Cardiac muscle cell (in vitro differentiated cells and primary cell): ENCODE results near the gene PPID. TPM values are rescaled to one million over a fixed set of nuclear protein-coding genes. Genes with fewer than 3 reads are reported as not detected.
"Not testable (repeated sequence)": the region's sequence is repeated elsewhere in the genome, so short reads cannot be mapped to it uniquely, and the experiment has no call there.

Source experiments
- DNase-seq, 2 donors: peaks; one replicate each; pipeline versions ENCODE4 v3.0.0 to v3.0.0-alpha.2; 2010 to 2017; ENCODE audit warnings: low read depth in 1 of 2, low spot score in 1 of 2
- H3K27ac ChIP-seq: fragments of 200-600 bp; sonication (generic); 2 replicates; pipeline ENCODE4 v1.5.1; 2016
- H3K27me3 ChIP-seq: fragments of 200-600 bp; sonication (generic); 2 replicates; pipeline ENCODE4 v1.6.0; 2016; ENCODE audit warnings: control low read depth
- H3K36me3 ChIP-seq: fragments of 200-600 bp; sonication (generic); 2 replicates; pipeline ENCODE4 v1.5.1; 2016; ENCODE audit warnings: control low read depth
- H3K4me1 ChIP-seq: fragments of 200-600 bp; sonication (generic); 2 replicates; pipeline ENCODE4 v1.8.1; 2017; ENCODE audit warnings: low read depth, mild to moderate bottlenecking, mixed run types
- H3K4me3 ChIP-seq: fragments of 200-600 bp; sonication (generic); 2 replicates; pipeline ENCODE4 v1.5.1; 2016; ENCODE audit warnings: mild to moderate bottlenecking
- H3K9me3 ChIP-seq: fragments of 200-600 bp; sonication (generic); 2 replicates; pipeline ENCODE4 v1.5.1; 2017; ENCODE audit warnings: low read depth, mild to moderate bottlenecking, control low read depth
- CTCF ChIP-seq: IDR thresholded peaks from 2 replicates; pipeline ENCODE4 v1.5.1; 2012; ENCODE audit warnings: low read depth, mild to moderate bottlenecking, low read length
- polyA plus RNA-seq: library from polyadenylated mRNA; unstranded; fragments of >200 nt; fragmentation: Nextera tagmentation; extraction: Ambion mirVana; gene quantifications from 2 replicates; pipeline ENCODE4 v1.2.1, GENCODE V29; 2016
- total RNA-seq: library from RNA; depleted of rRNA; stranded (reverse); fragments of >200 nt; gene quantifications from 2 replicates; pipeline ENCODE4 v1.2.3, GENCODE V29; 2016

Gene PPID
- total and polyA plus RNA-seq, 2 experiments from 2014 or later, result 30.7 to 73.9 TPM

- no peak for TF ChIP-seq CTCF
- Histone ChIP-seq H3K9me3 (no peaks in the 10 kb centered on the region), H3K4me3 (no peak overlapping the region), H3K27me3 (no peaks in the 10 kb centered on the region), H3K4me1 (peaks cover 28% of the 10 kb centered on the region), H3K36me3 (no peaks in the 10 kb centered on the region), H3K27ac (no peak overlapping the region)
- no peak for DNase-seq
These were observed 44.3 kb upstream of the PPID start for GRCh38 chr4:158767451-158767850.

- no peak for DNase-seq
- TF ChIP-seq CTCF, result no peak
These were observed 43.3 kb upstream of the PPID start for GRCh38 chr4:158766434-158767044.

GRCh38 chr4:158763462-158763861 lies 40.3 kb upstream of the PPID start:
- H3K4me3 ChIP-seq, result no peak overlapping the region
- no peak overlapping the region for H3K27ac ChIP-seq
- peaks cover 4% of the 10 kb centered on the region for H3K4me1 ChIP-seq
- DNase-seq, result no peak
- no peak for TF ChIP-seq CTCF
- no peaks in the 10 kb centered on the region for H3K27me3 ChIP-seq
- no peaks in the 10 kb centered on the region for H3K9me3 ChIP-seq
- no peaks in the 10 kb centered on the region for H3K36me3 ChIP-seq

More at GRCh38 chr4:158766434-158767044, 43.3 kb upstream of the PPID start:
- Histone ChIP-seq H3K4me3 (no peak overlapping the region), H3K27ac (no peak overlapping the region), H3K9me3 (no peaks in the 10 kb centered on the region), H3K36me3 (no peaks in the 10 kb centered on the region), H3K27me3 (no peaks in the 10 kb centered on the region), H3K4me1 (peaks cover 19% of the 10 kb centered on the region)

- Histone ChIP-seq H3K27me3 (no peaks in the 10 kb centered on the region), H3K4me1 (no peaks in the 10 kb centered on the region), H3K4me3 (no peak overlapping the region), H3K9me3 (no peaks in the 10 kb centered on the region), H3K27ac (no peak overlapping the region), H3K36me3 (no peaks in the 10 kb centered on the region)
- no peak for TF ChIP-seq CTCF
- no peak for DNase-seq
These were observed 39.4 kb upstream of the PPID start for GRCh38 chr4:158762553-158762952.

- H3K4me3 ChIP-seq, result no peak overlapping the region
- TF ChIP-seq CTCF, result no peak
- H3K36me3 ChIP-seq, result no peaks in the 10 kb centered on the region
- DNase-seq, result no peak
- H3K9me3 ChIP-seq, result no peaks in the 10 kb centered on the region
- H3K27me3 ChIP-seq, result no peaks in the 10 kb centered on the region
- H3K4me1 ChIP-seq, result no peaks in the 10 kb centered on the region
- H3K27ac ChIP-seq, result no peak overlapping the region
These were observed 37.7 kb upstream of the PPID start for GRCh38 chr4:158760866-158761265.

- H3K4me3 ChIP-seq, H3K36me3 ChIP-seq, H3K27ac ChIP-seq, H3K4me1 ChIP-seq, H3K27me3 ChIP-seq, DNase-seq, H3K9me3 ChIP-seq: not testable (repeated sequence)
These were observed 36.3 kb upstream of the PPID start for GRCh38 chr4:158759539-158759938.
